Endothelial cell of umbilical vein (primary cell): Measurements from ENCODE around the gene PAX3. TPM values are rescaled to one million over a fixed set of nuclear protein-coding genes. Genes with fewer than 3 reads are reported as not detected.

Source experiments
- BruUV-seq: library from RNA; stranded (reverse); fragments of 400-500 nt; replicated peaks from 2 replicates; lab custom pipeline; 2021; lab: Mats Ljungman, UMichigan
- CTCF ChIA-PET: fragments of 300-600, 350-600 bp; sonication (Branson Sonifier 250); formaldehyde crosslinking; loops from one replicate; lab custom pipeline; 2021; ENCODE audit warnings: antibody characterized with exemption, inconsistent platforms; lab: Charles Lee
- POLR2A ChIA-PET: fragments of 300-600, 350-600 bp; sonication (Branson Sonifier 250); formaldehyde crosslinking; loops from one replicate; lab custom pipeline; 2021; ENCODE audit warnings: antibody characterized with exemption, inconsistent platforms; lab: Charles Lee
- DNase-seq: peaks from one replicate; pipeline ENCODE4 v3.0.0-alpha.2; 2011; ENCODE audit warnings: low read depth, low spot score
- FAIRE-seq: peaks from 2 replicates; lab custom pipeline; 2011; peaks lifted over from hg19 to GRCh38; lab: Jason Lieb, UNC
- H2AFZ ChIP-seq: 2 replicates; pipeline ENCODE4 v1.6.0; 2012; ENCODE audit warnings: low read depth, low read length, control low read depth, inconsistent platforms
- H3K27ac ChIP-seq: 2 replicates; pipeline ENCODE4 v1.5.1; 2011; ENCODE audit warnings: low read depth, mild to moderate bottlenecking, control low read depth, low read length, moderate library complexity; ENCODE audit not compliant: insufficient read depth
- H3K27me3 ChIP-seq, 2 experiments: 2 replicates each; pipeline versions ENCODE4 v1.6.0 to v1.6.1; 2011; ENCODE audit warnings: low read length in 2 of 2, mixed read lengths in 1 of 2; ENCODE audit not compliant: control insufficient read depth in 2 of 2, insufficient read depth in 2 of 2
- H3K36me3 ChIP-seq, 2 experiments: 2 replicates in 1 of 2; 3 replicates in 1 of 2; pipeline ENCODE4 v1.5.1; 2011; ENCODE audit warnings: low read length in 2 of 2, mild to moderate bottlenecking in 1 of 2, moderate library complexity in 1 of 2; ENCODE audit not compliant: control insufficient read depth in 2 of 2, insufficient read depth in 2 of 2; ENCODE audit errors: extremely low read depth in 1 of 2
- H3K4me1 ChIP-seq: 3 replicates; pipeline ENCODE4 v1.5.1; 2011; ENCODE audit warnings: mild to moderate bottlenecking, low read length; ENCODE audit not compliant: control insufficient read depth, insufficient read depth; ENCODE audit errors: extremely low read depth
- H3K4me2 ChIP-seq: 2 replicates; pipeline ENCODE4 v1.6.1; 2011; ENCODE audit warnings: low read length, control low read depth, mixed read lengths; ENCODE audit not compliant: insufficient read depth
- H3K4me3 ChIP-seq, 3 experiments: fragments of 200-600 bp in 1 of 3; sonication (generic), shearing (Covaris generic) in 1 of 3; replicated peaks in 1 of 3; 2 replicates each; pipeline ENCODE4 v1.5.1; 2011 to 2016; ENCODE audit warnings: control low read depth in 3 of 3, low read length in 3 of 3, mild to moderate bottlenecking in 2 of 3, inconsistent platforms in 1 of 3, low read depth in 1 of 3, moderate library complexity in 1 of 3; ENCODE audit not compliant: insufficient read depth in 1 of 3
- H3K79me2 ChIP-seq: 2 replicates; pipeline ENCODE4 v1.6.0; 2012; ENCODE audit warnings: low read length, inconsistent platforms; ENCODE audit not compliant: control insufficient read depth, insufficient read depth
- H3K9ac ChIP-seq: replicated peaks from 2 replicates; pipeline ENCODE3; 2011; ENCODE audit warnings: low read length, control low read depth; ENCODE audit not compliant: insufficient read depth; ENCODE audit errors: extremely low read depth
- H3K9me1 ChIP-seq: replicated peaks from 3 replicates; pipeline ENCODE4 v1.6.0; 2011; ENCODE audit warnings: mild to moderate bottlenecking, low read length; ENCODE audit not compliant: control insufficient read depth, insufficient read depth; ENCODE audit errors: extremely low read depth
- H3K9me3 ChIP-seq: replicated peaks from 2 replicates; pipeline ENCODE4 v1.5.1; 2012; ENCODE audit warnings: low read length, inconsistent platforms; ENCODE audit not compliant: control insufficient read depth, insufficient read depth
- H4K20me1 ChIP-seq: replicated peaks from 2 replicates; pipeline ENCODE3; 2011; ENCODE audit warnings: mild to moderate bottlenecking, low read length; ENCODE audit not compliant: control insufficient read depth, insufficient read depth; ENCODE audit errors: extremely low read depth
- EZH2 ChIP-seq: IDR thresholded peaks from 2 replicates; pipeline ENCODE4 v1.6.1; 2012; ENCODE audit warnings: borderline replicate concordance, low read depth, mild to moderate bottlenecking, moderate library complexity, low read length, inconsistent platforms; ENCODE audit not compliant: severe bottlenecking
- FOS ChIP-seq: IDR thresholded peaks from 2 replicates; pipeline ENCODE4 v1.6.1; 2011; ENCODE audit warnings: mild to moderate bottlenecking, low read length, moderate library complexity, borderline replicate concordance; ENCODE audit not compliant: insufficient read depth
- GATA2 ChIP-seq: IDR thresholded peaks from 2 replicates; pipeline ENCODE4 v1.7.0; 2011; ENCODE audit warnings: low read depth, mild to moderate bottlenecking, moderate library complexity, mixed read lengths, low read length; ENCODE audit not compliant: insufficient read length, insufficient read depth
- JUN ChIP-seq: IDR thresholded peaks from 2 replicates; pipeline ENCODE4 v1.6.1; 2011; ENCODE audit warnings: borderline replicate concordance, low read depth; ENCODE audit not compliant: insufficient read length, insufficient read depth
- MAX ChIP-seq: IDR thresholded peaks from 2 replicates; pipeline ENCODE4 v1.6.1; 2011; ENCODE audit not compliant: insufficient read depth, insufficient read length
- MYC ChIP-seq: IDR thresholded peaks from one replicate; pipeline ENCODE4 v1.6.1; 2011; ENCODE audit warnings: mild to moderate bottlenecking, low read depth, low read length
- POLR2A ChIP-seq: IDR thresholded peaks from 2 replicates; pipeline ENCODE4 v1.6.1; 2012; ENCODE audit warnings: low read depth, mild to moderate bottlenecking, control low read depth, low read length
- POLR2AphosphoS5 ChIP-seq: IDR thresholded peaks from 2 replicates; pipeline ENCODE4 v1.6.1; 2012; ENCODE audit warnings: low read depth, mild to moderate bottlenecking, control low read depth, low read length, moderate library complexity; ENCODE audit not compliant: insufficient read depth
- dilution Hi-C: fragments of 300-500 bp; cut with MboI; formaldehyde crosslinking; loops from one replicate; pipeline ENCODE4 v1.15.0; 2019; ENCODE audit warnings: low sequenced_read_pairs; ENCODE audit not compliant: extremely low pct_ligation_motif_present
- intact Hi-C: fragments of 100-400 bp; cut with micrococcal nuclease; formaldehyde crosslinking; loops from one replicate; pipeline ENCODE4 v1.10.0; 2022
- polyA plus RNA-seq, 4 experiments: library from polyadenylated mRNA; depleted of rRNA in 3 of 4; stranded (reverse) in 3 of 4; unstranded in 1 of 4; fragments of >200 nt; gene quantifications; 2 replicates each; pipeline versions ENCODE4 v1.2.1 to v1.2.3, GENCODE V29; 2011 to 2012; ENCODE audit warnings: missing spikeins in 1 of 4
- total RNA-seq: library from RNA; stranded (reverse); gene quantifications from 2 replicates; pipeline ENCODE4 v1.2.3, GENCODE V29; 2021
- TF ChIP-seq, protein P1 (sequence below), 2 donors: IDR thresholded peaks; 1 replicate in 1 of 2; 2 replicates in 1 of 2; pipeline ENCODE4 v1.5.1; 2011; ENCODE audit warnings: low read length in 2 of 2, mild to moderate bottlenecking in 2 of 2, moderate library complexity in 2 of 2, control low read depth in 1 of 2, inconsistent platforms in 1 of 2, low read depth in 1 of 2; ENCODE audit not compliant: insufficient read depth in 1 of 2; ENCODE audit errors: extremely low read depth in 1 of 2

The PAX3 gene
- total and polyA plus RNA-seq, 2 donors (not counting 3 experiments of a cell fraction or from before 2014, with no cell fraction given) = not detected

DNA sequence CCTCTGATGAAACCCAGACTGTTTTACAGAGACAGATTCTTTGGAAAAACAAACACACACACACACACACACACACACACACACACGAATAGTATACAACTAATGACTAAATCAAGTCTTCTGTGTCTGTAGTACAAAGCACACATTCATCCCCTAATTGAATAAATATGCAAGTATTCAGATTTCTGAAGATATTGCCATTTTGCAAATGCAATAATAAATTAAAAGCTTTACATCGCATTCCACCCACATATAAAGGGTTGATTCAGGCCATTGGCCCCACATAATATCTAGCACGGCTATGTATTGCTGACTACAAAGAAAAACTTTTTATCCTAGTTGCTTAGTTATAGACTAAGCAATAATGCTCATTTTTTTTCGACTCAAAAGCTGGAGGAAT is 86.2 kb downstream of the PAX3 start:
- H2AFZ ChIP-seq = no peak overlapping the region
- ChIA-PET CTCF (interaction anchor here (1.0 kb wide), 1 partner anchor 10 kb away, joined by 3 read pairs; no protein-coding TSS in a partner anchor), POLR2A (no interaction called here)
- H4K20me1 ChIP-seq = no peaks in the 10 kb centered on the region
- H3K79me2 ChIP-seq = no peaks in the 10 kb centered on the region
- H3K27me3 ChIP-seq = no peaks in the 10 kb centered on the region
- H3K9me1 ChIP-seq = no peaks in the 10 kb centered on the region
- H3K4me1 ChIP-seq = no peaks in the 10 kb centered on the region
- dilution Hi-C loops = no loop called here
- H3K4me2 ChIP-seq = no peak overlapping the region
- FAIRE-seq (no peak), DNase-seq (no peak)
- no TSS peak for BruUV-seq
- no peak for TF ChIP-seq MYC
- no peak for TF ChIP-seq MAX
- TF ChIP-seq JUN = no peak
- TF ChIP-seq, protein P1, sequence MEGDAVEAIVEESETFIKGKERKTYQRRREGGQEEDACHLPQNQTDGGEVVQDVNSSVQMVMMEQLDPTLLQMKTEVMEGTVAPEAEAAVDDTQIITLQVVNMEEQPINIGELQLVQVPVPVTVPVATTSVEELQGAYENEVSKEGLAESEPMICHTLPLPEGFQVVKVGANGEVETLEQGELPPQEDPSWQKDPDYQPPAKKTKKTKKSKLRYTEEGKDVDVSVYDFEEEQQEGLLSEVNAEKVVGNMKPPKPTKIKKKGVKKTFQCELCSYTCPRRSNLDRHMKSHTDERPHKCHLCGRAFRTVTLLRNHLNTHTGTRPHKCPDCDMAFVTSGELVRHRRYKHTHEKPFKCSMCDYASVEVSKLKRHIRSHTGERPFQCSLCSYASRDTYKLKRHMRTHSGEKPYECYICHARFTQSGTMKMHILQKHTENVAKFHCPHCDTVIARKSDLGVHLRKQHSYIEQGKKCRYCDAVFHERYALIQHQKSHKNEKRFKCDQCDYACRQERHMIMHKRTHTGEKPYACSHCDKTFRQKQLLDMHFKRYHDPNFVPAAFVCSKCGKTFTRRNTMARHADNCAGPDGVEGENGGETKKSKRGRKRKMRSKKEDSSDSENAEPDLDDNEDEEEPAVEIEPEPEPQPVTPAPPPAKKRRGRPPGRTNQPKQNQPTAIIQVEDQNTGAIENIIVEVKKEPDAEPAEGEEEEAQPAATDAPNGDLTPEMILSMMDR (IDR thresholded peaks at IDR 0.05; ENCODE audit: extremely low read depth in 1 of 2, insufficient read depth in 1 of 2, low read depth in 1 of 2, low read length in 2 of 2) = no peak
- no peak for TF ChIP-seq POLR2A
- no peak for TF ChIP-seq GATA2
- TF ChIP-seq POLR2AphosphoS5 = no peak
- TF ChIP-seq FOS = no peak
- TF ChIP-seq EZH2 = no peak
- intact Hi-C loops = no loop called here
- no peak overlapping the region for H3K4me3 ChIP-seq
- no peaks in the 10 kb centered on the region for H3K9me3 ChIP-seq
- H3K9ac ChIP-seq = no peak overlapping the region
- H3K27ac ChIP-seq = no peak overlapping the region
- no peaks in the 10 kb centered on the region for H3K36me3 ChIP-seq
